Thoracic aorta (tissue), 2 donors: ENCODE data around the gene ZNF407. TPM values are rescaled to one million over a fixed set of nuclear protein-coding genes. Genes with fewer than 3 reads are reported as not detected.

Experiments
- ATAC-seq: fragments of 150-250 bp; one replicate; pipeline ENCODE4 v1.8.0; 2017; ENCODE audit warnings: low read depth; ENCODE audit not compliant: insufficient number of reproducible peaks, low FRiP score
- DNase-seq: peaks from one replicate; pipeline ENCODE4 v3.0.0-alpha.2; 2020; ENCODE audit warnings: low spot score
- H3K27ac ChIP-seq, 2 donors: fragments of 200-600 bp; sonication (generic); 1 replicate in 1 of 2; 2 replicates in 1 of 2; pipeline ENCODE4 v1.5.1; 2016; ENCODE audit warnings: mild to moderate bottlenecking in 2 of 2, moderate library complexity in 2 of 2
- H3K27me3 ChIP-seq: fragments of 200-600 bp; sonication (generic); replicated peaks from 2 replicates; pipeline ENCODE4 v1.6.0; 2016; ENCODE audit warnings: mild to moderate bottlenecking; ENCODE audit not compliant: insufficient read depth
- H3K36me3 ChIP-seq: fragments of 200-600 bp; sonication (generic); one replicate; pipeline ENCODE4 v1.5.1; 2016
- H3K4me1 ChIP-seq, 2 donors: fragments of 200-600 bp; sonication (generic); 1 replicate in 1 of 2; 2 replicates in 1 of 2; pipeline versions ENCODE4 v1.5.1 to v1.6.0; 2016; ENCODE audit warnings: low read depth in 2 of 2, mild to moderate bottlenecking in 1 of 2; ENCODE audit not compliant: control insufficient read depth in 1 of 2
- H3K4me3 ChIP-seq: fragments of 200-600 bp; sonication (generic); 2 replicates; pipeline ENCODE4 v1.5.1; 2016; ENCODE audit warnings: mild to moderate bottlenecking
- H3K9me3 ChIP-seq: fragments of 200-600 bp; sonication (generic); 2 replicates; pipeline ENCODE4 v1.5.1; 2016
- total RNA-seq, 2 donors: library from RNA; depleted of rRNA; stranded (reverse); fragments of >200 nt; gene quantifications; one replicate each; pipeline versions ENCODE4 v1.1.0 to v1.2.3, GENCODE V29; 2016
- TF ChIP-seq, protein P1 (sequence below): fragments of 200-600 bp; sonication (generic); IDR thresholded peaks from one replicate; pipeline ENCODE4 v1.5.1; 2019; ENCODE audit warnings: antibody characterized with exemption

Gene ZNF407
- total RNA-seq, 2 donors from 2014 or later, result 18.7 to 26.7 TPM

GRCh38 chr18:74876630-74877243 is 279.1 kb downstream of the ZNF407 start:
- no peaks in the 10 kb centered on the region for H3K4me1 ChIP-seq
- no peaks in the 10 kb centered on the region for H3K9me3 ChIP-seq
- no peaks in the 10 kb centered on the region for H3K27me3 ChIP-seq
- TF ChIP-seq, protein P1, sequence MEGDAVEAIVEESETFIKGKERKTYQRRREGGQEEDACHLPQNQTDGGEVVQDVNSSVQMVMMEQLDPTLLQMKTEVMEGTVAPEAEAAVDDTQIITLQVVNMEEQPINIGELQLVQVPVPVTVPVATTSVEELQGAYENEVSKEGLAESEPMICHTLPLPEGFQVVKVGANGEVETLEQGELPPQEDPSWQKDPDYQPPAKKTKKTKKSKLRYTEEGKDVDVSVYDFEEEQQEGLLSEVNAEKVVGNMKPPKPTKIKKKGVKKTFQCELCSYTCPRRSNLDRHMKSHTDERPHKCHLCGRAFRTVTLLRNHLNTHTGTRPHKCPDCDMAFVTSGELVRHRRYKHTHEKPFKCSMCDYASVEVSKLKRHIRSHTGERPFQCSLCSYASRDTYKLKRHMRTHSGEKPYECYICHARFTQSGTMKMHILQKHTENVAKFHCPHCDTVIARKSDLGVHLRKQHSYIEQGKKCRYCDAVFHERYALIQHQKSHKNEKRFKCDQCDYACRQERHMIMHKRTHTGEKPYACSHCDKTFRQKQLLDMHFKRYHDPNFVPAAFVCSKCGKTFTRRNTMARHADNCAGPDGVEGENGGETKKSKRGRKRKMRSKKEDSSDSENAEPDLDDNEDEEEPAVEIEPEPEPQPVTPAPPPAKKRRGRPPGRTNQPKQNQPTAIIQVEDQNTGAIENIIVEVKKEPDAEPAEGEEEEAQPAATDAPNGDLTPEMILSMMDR, result no peak
- no peak overlapping the region for H3K27ac ChIP-seq
- no peaks in the 10 kb centered on the region for H3K36me3 ChIP-seq
- no peak for ATAC-seq
- no peak for DNase-seq
- no peak overlapping the region for H3K4me3 ChIP-seq

GRCh38 chr18:74878267-74878666 is 280.6 kb downstream of the ZNF407 start:
- DNase-seq, result no peak
- H3K36me3 ChIP-seq, result no peaks in the 10 kb centered on the region
- H3K4me3 ChIP-seq, result no peak overlapping the region
- no peaks in the 10 kb centered on the region for H3K4me1 ChIP-seq
- TF ChIP-seq, protein P1, result no peak
- ATAC-seq, result no peak
- H3K27me3 ChIP-seq, result no peaks in the 10 kb centered on the region
- H3K27ac ChIP-seq, result no peak overlapping the region
- no peaks in the 10 kb centered on the region for H3K9me3 ChIP-seq

DNA sequence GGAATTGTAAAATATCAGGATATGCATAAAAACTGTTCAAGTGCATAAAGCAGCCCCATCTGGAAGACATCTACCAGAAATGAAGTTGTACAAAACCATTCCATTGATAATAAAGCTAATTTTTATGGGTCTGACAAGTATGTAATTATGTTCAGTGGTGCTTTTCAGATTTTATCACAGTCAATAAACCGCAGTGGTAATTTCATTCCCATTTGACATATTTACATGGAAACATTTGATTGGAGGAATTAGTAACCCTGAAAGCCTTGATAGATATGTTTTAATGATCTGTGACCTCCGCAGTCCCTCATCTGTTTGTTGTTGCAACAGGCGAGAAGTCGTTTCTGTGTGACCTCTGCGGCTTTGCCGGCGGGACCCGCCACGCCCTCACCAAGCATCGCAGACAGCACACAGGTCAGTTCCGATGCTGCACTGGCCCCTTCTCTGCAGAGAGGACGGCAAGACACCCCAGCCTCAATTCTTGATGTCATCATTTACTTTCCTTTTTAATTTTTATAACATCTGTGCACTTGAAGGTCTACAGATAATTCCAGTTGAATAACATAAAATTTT is 283.1 kb downstream of the ZNF407 start:
- Histone ChIP-seq H3K36me3 (no peaks in the 10 kb centered on the region), H3K4me3 (no peak overlapping the region), H3K9me3 (no peaks in the 10 kb centered on the region), H3K27ac (no peak overlapping the region), H3K27me3 (no peaks in the 10 kb centered on the region), H3K4me1 (no peaks in the 10 kb centered on the region)
- DNase-seq, result no peak
- TF ChIP-seq, protein P1, result no peak
- no peak for ATAC-seq

GRCh38 chr18:74892066-74892627 is 294.5 kb downstream of the ZNF407 start:
- Histone ChIP-seq H3K27ac (no peak overlapping the region), H3K36me3 (no peaks in the 10 kb centered on the region), H3K9me3 (no peaks in the 10 kb centered on the region), H3K27me3 (no peaks in the 10 kb centered on the region), H3K4me3 (no peak overlapping the region), H3K4me1 (no peaks in the 10 kb centered on the region)
- DNase-seq (no peak), ATAC-seq (no peak)
- TF ChIP-seq, protein P1, result no peak

DNA sequence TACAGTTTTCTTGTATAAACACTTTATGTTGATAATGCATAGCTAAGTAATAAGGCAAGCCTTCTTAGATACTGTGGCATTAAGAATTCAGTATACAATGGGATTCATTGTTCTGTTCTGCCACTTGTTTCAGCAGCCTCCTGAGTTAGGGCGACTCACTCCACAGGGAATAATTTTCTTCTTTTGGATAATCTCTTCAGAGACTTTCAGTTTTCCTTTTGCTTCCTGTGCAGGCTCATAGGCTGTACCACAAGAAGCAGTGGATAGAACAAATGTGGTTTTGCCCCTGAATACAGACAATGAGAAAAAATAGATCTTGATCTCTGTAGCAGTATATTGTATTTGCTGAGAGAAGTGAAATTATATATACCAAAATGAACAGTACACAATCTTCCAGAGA is 298.0 kb downstream of the ZNF407 start:
- H3K4me3 ChIP-seq, result no peak overlapping the region
- no peak for ATAC-seq
- TF ChIP-seq, protein P1, result no peak
- no peaks in the 10 kb centered on the region for H3K36me3 ChIP-seq
- H3K9me3 ChIP-seq, result no peaks in the 10 kb centered on the region
- no peaks in the 10 kb centered on the region for H3K27me3 ChIP-seq
- DNase-seq, result no peak
- H3K4me1 ChIP-seq, result no peaks in the 10 kb centered on the region
- H3K27ac ChIP-seq, result no peak overlapping the region
